H1 (cell line): Measurements from ENCODE around the gene DNAJC27. TPM values are rescaled to one million over a fixed set of nuclear protein-coding genes. Genes with fewer than 3 reads are reported as not detected.

Source experiments
- FOSL1 ChIP-seq: IDR thresholded peaks from 2 replicates; pipeline ENCODE4 v1.6.1; 2011; ENCODE audit warnings: mild to moderate bottlenecking, low read depth, low read length, moderate library complexity; ENCODE audit not compliant: insufficient read depth
- JUND ChIP-seq: IDR thresholded peaks from 2 replicates; pipeline ENCODE4 v1.6.1; 2011; ENCODE audit warnings: mild to moderate bottlenecking, improper control_type of control experiment, low read length
- KDM1A ChIP-seq: fragments of 200-600, 300-600 bp; sonication (generic); IDR thresholded peaks from 2 replicates; pipeline ENCODE4 v1.7.1; 2016; ENCODE audit warnings: mild to moderate bottlenecking, low read length, borderline replicate concordance
- SP2 ChIP-seq: IDR thresholded peaks from 2 replicates; pipeline ENCODE4 v1.6.1; 2012; ENCODE audit warnings: mild to moderate bottlenecking, low read length, inconsistent platforms
- TBP ChIP-seq: IDR thresholded peaks from 2 replicates; pipeline ENCODE4 v1.6.1; 2011; ENCODE audit warnings: low read depth, low read length, improper control_type of control experiment
- polyA plus RNA-seq, 7 experiments: library from polyadenylated mRNA; depleted of rRNA in 3 of 7; stranded (reverse) in 5 of 7; unstranded in 2 of 7; fragments of >200 nt in 5 of 7; fragments of 200-250 nt in 2 of 7; gene quantifications; 1 replicate in 5 of 7; 2 replicates in 1 of 7; 4 replicates in 1 of 7; pipeline versions ENCODE4 v1.2.1 to v1.2.3, GENCODE V29; 2011 to 2013; ENCODE audit warnings: missing spikeins in 2 of 7, mixed read lengths in 2 of 7
- total RNA-seq: library from RNA; stranded (reverse); fragmentation: NEBNext Ultra II Directional; extraction: Animal tissue kit (Norgen Biotek cat#: 25700); gene quantifications from 2 replicates; pipeline ENCODE4 v1.2.1, GENCODE V29; 2021

The DNAJC27 gene
- total and polyA plus RNA-seq, 2 of the 8 experiments (the other 6 are each of a cell fraction or from before 2014, with no cell fraction given), result 1.4 to 4.5 TPM

DNA sequence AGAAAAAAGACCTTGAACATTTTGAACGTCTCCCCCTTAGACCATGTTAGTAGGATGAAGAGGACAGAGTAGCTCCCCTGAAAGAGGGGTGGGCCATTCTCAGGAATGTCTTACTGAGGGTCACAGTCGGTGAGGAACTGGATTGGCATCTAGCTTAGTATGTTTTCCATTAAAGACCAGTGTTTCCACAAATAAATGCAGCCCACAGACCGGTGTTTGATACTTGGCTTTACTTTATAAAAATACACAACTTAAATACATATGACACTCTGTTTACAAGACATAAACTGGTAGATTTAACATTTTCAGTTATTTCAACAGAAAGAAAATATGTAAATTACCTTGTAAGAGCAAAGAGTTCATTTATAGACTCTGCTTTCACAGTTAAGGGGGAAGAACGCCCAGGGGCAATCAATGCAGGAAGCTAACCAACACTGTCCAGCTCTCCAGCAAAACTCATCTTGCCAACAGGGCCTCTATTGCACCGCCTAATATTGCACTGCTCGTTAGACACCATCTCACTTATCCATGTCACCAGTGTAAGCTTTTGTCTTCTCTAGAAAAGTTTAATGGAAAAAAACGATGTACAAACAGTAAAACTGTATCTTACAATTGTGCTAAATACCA, 28.2 kb downstream of the DNAJC27 start (continued):
- TF ChIP-seq KDM1A (no peak), TBP (no peak), SP2 (no peak), FOSL1 (no peak), JUND (no peak)
- TF ChIP-seq, all 59 proteins: peak for 0
